ENCODE data around the gene C1QTNF9B.
"Not testable (repeated sequence)": the region's sequence is repeated elsewhere in the genome, so short reads cannot be mapped to it uniquely, and the experiment has no call there.

The C1QTNF9B gene

DNA sequence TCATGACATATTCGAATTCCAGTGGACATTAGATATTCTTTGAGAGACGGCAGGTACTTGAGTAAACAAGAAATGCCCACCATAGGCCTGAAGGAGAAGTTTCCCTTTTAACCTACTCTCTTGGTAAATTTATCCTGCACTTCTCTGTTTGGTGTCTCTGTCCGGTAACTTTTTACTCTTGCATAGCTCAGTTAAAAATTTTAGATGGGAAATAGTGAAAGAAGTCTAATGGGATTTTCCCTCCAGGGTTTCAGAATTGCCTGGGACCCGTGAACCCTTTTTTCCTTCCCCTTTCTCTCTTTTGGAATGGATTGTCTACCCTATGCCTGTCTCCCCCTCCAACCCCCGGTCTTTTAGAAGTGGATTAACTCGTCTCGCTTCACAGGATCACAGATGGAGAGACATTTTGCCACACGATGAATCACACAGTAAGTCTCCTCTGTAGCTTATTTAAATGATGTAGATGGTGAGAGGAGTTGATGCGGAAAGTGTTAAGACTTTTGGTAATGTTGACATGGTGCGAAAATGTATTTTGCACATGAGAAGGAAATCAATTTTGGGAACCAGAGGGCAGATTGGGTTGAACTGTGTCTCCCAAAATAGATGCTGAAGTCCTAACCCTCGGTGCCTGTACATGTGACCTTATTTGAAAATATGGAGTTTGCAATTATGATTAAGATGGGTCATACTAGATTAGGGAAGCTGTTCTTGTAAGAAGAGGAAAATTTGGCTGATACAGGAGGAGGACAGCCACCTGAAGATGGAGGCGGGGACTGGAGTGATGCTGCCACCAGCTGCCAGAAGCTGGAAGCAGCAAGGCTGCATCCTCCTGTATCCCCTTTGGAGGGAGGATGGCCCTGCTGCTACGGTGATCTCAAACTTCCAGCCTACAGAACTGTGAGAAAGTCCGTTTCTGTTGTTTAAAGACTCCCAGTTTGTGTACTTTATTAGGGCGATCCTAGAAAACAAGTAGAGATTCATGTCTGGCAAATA, 7.4 kb downstream of the C1QTNF9B start:
- no peak for DNase-seq

DNA sequence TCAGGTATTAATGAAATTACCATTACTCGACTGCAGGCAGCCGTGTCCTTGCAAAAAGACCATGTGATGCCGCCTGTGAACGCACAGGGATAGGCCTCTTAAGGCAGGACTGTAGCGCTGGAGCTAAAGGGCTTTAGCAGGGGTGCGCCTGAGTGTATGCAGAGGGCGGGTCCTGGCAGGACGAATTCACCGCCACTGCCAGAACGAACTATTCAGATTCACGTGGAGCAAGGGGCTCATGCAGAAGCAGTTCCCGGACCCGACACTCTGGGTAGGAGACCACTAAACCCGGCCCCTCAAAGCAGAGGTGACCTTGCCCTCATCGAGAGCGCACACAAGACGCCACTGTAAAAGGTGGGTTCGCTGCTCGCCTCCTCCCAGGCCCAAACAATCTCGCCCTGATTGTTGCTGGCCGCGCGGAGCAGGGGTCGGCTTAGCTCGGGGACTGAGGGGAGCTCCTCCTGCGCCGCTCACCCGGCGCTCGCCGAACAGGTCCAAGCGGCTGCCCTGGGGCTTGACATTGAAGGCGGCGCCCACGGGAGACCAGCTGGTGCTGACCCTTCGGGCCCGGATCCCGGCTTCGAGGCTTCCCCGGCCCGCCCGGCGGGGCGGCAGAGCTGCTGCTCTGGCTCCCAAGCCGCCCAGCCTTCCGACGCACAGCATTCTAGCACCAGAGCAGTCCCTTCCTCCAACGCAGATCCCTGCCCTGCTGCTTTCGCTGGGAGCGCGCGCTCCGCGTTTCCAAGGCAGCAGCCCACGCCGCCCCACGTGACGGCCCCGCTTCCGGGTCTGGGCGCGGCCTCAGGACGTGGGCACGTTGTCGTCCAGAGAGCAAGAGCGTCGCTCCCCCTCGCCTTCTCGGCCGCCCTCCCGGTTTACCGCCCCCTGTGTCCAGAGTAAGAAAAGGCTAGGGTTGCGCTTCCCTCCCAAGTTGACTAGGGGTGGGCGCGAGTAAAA, 8.4 kb downstream of the C1QTNF9B start, which contains the start of gene MIPEP:
Gene MIPEP, minus strand, starts transcription at position 743 of the 957 bp plus-strand sequence. Its CDS starts 80 bp downstream, at position 663.
- peak; percentile 94 for DNase-seq

DNA sequence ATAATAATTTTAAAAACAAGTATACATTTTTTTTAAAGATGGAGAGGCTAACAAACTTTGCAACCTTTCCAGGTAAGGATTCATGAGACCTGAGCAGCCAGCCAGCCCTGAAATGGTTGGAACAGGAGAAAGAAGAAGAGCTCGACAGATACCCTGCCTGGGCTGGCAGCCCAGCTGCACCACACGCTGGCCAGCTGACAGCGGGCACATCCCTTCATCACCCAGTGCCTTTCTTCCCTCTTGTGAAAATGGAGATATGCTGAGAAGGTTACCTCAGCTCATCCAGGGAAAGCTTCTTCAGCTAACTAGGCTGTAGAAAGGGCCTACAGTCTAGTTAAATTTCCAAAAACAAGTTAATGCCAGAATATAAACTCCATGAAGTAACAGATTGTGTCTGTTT, 12.9 kb downstream of the C1QTNF9B start:
- DNase-seq, result not testable (repeated sequence)

DNA sequence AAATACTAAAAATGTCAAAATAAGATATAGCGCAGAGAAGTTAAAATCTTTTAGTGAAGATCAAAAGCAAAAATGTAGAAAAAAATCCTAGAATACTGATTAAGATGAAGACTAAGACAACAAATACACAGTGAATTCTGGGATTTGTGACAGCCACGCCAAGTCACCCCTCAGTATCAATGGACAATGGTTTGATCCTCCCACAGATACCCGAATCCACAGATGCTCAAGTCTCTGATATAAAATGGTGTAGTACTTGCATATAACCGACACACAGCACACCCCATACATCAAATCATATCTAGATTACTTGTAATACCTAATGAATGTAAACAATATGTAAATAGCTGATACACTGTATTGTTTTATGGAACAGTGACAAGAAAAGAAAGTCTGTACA, 14.0 kb downstream of the C1QTNF9B start:
- no peak for DNase-seq

GRCh38 chr13:23881402-23881800, 15.9 kb downstream of the C1QTNF9B start:
- not testable (repeated sequence) for DNase-seq

DNA sequence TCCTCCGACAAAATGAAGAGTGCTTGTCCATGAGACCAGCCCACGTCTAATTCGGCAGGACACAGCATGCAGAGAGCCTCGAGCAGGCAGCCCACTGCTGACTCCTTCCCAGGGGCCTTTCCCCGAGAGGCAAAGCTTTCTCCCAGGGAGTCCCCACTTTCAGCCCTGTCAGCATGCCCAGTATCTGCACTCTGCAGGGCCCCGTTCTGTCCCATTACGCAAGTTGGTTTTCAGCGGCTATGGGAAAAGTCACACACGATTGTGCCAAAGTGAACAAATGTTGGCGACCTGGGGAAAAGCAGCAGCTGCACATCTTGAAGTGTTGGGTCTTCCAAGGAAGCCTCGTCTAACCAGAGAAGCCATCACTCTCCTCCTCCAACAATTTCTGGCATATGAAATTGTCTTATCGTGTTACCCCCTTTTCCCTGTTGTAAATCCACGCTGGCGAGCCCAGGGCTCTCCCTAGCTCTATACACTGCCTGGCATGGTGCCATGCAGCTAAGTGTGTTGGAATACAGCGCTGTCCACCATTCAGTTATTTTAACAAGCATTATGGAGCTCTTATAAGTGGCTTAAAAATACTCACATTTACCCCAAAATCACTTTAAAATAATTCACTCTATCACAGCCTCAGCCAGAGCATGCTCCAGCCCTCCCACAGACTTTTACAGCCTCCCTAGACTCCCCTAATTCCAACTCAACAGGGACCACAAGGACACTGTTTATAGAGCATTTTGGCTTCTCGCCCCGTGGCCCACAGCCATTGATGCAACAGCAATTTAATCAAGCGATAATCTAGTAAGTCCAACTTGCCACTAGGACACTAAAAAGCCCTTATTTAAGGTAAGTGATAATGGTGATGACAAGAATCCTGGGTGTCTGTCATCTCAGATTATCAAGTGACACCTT, 16.6 kb downstream of the C1QTNF9B start:
- DNase-seq, result not testable (repeated sequence)

- no peak for DNase-seq
These were observed 20.0 kb downstream of the C1QTNF9B start for GRCh38 chr13:23877286-23877685.

DNA sequence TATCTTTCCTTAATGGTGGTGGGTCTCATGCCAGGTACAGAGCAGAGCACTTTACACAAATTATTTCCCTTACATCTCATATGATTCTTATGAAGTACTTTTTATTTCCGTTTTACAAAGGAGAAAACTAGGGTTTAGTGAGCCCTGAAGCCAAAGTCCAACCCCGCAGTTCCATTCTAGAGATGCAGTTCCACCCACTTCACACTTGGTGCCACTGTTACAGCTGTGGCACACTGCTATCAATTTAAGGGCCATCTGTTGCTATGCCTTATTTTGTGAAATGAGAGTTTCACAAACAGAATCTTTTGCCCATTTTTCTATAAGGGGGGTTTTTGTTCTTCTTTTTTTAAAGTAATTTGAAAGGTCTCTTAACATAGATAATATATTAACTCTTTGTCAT, 21.0 kb downstream of the C1QTNF9B start:
- DNase-seq, result no peak

DNA sequence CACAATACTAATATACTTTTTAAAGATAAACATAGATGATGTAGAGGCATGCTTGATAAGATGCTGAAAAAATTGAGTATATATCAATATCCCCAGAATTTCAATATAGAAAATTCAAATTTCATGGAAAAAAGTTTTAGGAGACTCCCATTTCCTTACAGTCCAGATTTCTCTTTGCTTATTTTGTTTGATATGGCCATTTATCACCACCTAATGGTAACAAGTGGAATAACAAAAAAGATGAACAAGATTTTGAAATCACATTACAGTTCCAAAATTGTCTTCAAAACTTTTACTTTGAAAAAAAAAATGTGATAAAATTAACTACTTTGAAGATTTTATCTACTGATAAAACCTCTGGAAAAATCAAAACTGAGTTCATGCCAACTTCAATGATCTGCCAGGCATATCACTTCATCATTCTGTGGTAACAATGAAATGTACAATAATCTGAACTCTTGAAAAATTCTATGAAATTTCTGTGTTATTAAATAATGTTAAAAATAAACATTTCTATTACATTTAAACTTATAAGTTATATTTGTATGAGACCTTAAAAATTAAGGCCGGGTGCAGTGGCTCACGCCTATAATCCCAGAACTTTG, 25.6 kb downstream of the C1QTNF9B start:
- no peak for DNase-seq

- DNase-seq, result no peak
These were observed 26.8 kb downstream of the C1QTNF9B start for GRCh38 chr13:23870356-23871140.

GRCh38 chr13:23868521-23868920, 28.8 kb downstream of the C1QTNF9B start:
- DNase-seq, result no peak

DNA sequence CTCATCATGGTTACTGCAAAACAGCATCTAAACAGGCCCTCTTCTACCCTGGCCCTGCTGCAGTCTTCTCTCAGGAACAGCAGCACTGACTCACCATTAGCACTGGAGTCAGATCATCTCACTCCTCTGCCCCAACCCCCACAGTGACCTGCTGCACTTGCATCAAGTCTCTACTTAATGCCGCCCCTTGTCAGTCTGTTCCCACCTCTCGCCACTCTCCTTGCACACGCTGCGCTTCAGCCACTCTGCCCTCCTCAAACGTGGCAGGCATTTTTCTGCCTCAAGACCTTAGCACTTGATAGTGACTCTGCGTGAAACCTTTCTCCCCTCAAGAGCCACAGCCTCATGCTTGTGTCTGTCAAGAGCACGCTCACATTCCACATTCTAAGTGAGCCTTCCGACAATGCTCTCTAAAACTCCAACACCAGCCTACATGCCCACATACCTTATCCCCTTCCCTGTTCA, 30.2 kb downstream of the C1QTNF9B start:
- no peak for DNase-seq

DNA sequence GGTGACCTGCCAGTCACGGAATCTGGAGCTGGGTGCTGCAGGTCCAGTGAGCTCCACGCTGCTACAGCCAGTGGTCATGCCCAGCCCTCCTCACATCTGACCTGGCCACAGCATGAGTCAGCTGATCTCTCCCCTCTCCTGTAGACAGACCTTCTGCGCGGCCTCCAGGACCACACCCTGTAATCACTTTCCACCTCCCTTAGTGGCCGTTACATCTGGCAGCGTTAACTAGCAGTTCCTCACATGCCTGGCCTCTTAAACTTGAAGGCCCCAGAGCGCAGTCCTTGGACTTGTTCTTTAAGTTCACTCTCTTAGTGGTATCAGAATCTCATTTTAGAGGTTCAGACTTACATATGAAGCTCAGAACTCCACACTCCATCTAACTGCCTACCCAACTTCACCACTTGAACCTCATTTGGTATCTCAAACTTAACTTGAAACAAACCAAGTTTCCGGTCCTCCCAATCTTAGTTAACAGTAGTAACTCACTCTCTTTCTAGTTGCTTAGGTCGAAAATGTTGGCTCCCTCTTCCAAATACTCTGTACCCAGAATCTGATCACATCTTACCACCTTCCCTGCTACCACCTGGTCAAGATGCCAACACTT, 30.8 kb downstream of the C1QTNF9B start:
- no peak for DNase-seq

DNA sequence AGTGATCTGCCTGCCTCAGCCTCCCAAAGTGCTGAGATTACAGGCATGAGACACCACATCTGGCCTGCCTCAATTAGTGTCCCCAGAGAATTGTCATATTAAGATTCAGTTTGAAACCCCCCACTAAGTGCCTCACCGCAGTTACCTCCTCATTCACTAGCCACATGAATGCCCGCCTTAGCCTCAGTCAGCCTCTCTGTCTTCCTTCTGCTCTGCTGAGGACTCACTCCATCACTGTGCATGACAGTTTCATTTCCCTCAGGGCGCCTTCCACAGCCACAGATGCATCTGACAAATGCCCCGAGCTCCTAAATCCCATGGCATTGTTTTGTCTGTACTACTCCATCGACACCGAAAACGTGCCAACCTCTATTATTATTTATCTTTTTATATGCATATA, 31.4 kb downstream of the C1QTNF9B start:
- DNase-seq, result no peak

DNA sequence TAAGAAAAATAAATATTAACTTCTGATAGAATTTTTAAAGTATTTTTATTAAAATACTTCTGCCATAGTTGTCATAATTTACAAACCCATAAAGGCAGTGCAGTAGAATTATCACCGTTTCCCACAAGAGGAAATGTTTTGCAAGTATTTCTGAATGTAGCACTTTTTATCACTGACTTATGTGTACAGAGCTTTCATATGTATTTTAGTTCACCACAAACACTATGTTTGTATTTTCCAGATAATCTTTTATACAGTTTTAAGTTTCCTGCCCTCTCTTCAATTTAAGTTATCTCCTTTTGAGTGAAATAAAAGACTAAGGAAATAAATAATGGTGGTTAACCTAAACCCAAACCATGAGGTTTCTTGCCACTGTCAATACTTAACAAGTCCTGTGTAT, 32.3 kb downstream of the C1QTNF9B start:
- DNase-seq, result no peak

- DNase-seq, result no peak
These were observed 36.0 kb downstream of the C1QTNF9B start for GRCh38 chr13:23861310-23861709.

- no peak for DNase-seq
These were observed 37.4 kb downstream of the C1QTNF9B start for GRCh38 chr13:23859904-23860303.

DNA sequence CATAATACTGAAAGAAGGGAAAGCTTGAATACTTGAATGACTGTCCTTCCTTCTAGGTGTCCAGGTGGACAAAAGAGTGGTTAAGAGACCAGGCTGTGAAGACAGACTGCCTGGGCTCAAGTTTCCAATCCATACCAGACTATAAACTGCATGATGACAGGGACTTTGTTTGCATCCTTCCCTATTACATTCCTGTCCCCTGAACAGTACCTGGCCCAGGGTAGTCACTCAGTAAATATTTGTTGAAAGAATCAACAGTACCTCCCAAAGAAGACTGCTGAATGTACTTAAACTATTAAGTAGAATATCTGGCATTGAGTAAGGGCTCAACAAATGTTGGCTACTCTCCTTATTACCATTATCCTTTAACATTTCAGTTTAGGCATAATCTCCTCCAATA, 37.8 kb downstream of the C1QTNF9B start:
- no peak for DNase-seq

DNA sequence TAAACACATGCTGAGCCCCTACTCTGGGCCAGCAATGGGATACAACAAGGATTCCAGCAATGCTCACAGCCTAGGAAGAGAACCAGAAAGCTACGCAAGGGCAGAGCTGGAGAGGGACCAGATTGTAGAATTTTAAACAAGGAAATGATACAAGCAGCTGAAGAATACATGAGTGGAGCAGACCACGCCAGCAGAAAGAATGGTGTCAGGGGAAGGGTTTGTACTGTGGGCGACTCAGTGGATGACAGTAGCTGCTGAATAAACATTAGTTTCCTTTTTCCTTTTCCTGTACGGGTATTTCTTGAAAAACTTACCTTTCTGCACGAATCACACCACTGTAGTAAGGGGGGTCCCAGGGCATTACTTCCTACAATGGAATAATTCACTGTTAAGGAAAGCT, 38.8 kb downstream of the C1QTNF9B start:
- DNase-seq, result no peak

DNA sequence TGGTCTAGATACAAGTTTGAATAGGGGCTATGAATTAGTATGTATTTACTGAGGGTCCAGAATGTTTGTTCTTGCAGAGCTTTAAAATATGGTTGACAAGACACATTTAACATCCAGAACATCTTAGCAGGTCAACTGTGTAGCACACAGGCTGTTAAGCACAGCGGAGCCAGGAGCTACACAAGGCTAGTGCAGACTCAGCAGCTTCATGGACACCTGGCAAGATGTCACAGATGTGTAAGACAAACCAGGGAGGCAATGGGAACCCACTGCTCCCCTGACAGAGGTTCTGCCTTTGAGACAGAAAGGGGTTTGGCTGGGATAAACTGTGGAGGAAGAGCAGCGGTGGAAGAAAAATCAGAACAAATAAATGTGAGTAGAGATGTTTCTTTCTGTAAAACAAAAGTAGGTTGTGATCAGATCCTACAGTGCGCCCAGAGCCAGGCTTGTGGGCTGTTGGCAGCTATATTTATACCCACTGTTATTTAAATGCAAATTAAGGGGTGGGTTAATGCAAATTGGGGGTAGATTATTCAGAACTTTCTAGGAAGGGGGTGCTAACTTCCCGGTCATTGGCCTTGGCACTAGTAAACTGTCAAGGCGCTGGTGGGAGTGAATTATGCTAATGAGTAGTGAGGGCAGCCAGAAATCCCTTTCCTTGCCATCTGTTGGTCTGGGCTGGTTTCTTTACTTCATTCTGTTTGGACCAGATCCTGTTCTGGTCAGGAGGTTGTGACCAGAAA, 41.1 kb downstream of the C1QTNF9B start:
- no peak for DNase-seq

Data from activated CD8-positive, alpha-beta memory T cell treated with anti-CD3 and anti-CD28 coated beads, Interleukin-2, amount 50 U/mL, for 4 hours (primary cell).